ENCODE results near the gene SPSB1.

GRCh38 chr1:9309080-9309479 lies 16.4 kb downstream of the SPSB1 start:
- TF ChIP-seq CTCF (conservative IDR thresholded peaks at IDR 0.05 in 1 of 2, IDR thresholded peaks at IDR 0.05 in 1 of 2; ENCODE audit: extremely low read depth in 1 of 2, insufficient read depth in 1 of 2, low read depth in 1 of 2, low read length in 2 of 2) (no peak), EZH2 (IDR thresholded peaks at IDR 0.05; ENCODE audit: borderline replicate concordance, low read length) (no peak)

Measured in mammary epithelial cell (primary cell).